CD8-positive, alpha-beta memory T cell (primary cell): ENCODE results near the gene PALD1. TPM values are rescaled to one million over a fixed set of nuclear protein-coding genes. Genes with fewer than 3 reads are reported as not detected.

ENCODE experiments used
- CTCF ChIA-PET: fragments of 350-600 bp; sonication (Branson Sonifier 250); formaldehyde crosslinking; loops from one replicate; lab custom pipeline; 2021; ENCODE audit warnings: antibody characterized with exemption; lab: Charles Lee
- POLR2A ChIA-PET: fragments of 350-600 bp; sonication (Branson Sonifier 250); formaldehyde crosslinking; loops from one replicate; lab custom pipeline; 2021; ENCODE audit warnings: antibody characterized with exemption; lab: Charles Lee
- DNase-seq, 5 donors: peaks; one replicate each; pipeline versions ENCODE4 v3.0.0 to v3.0.0-alpha.2; 2020 to 2022; ENCODE audit warnings: mixed read lengths in 1 of 5
- H3K27ac ChIP-seq: one replicate; pipeline ENCODE4 v1.7.0; 2013; ENCODE audit warnings: low read depth, mild to moderate bottlenecking, low read length, moderate library complexity
- H3K27me3 ChIP-seq: 2 replicates; pipeline ENCODE4 v1.7.0; 2013; ENCODE audit warnings: low read length, mild to moderate bottlenecking; ENCODE audit not compliant: insufficient read depth, poor library complexity, severe bottlenecking
- H3K36me3 ChIP-seq: 2 replicates; pipeline ENCODE4 v1.7.0; 2013; ENCODE audit warnings: mild to moderate bottlenecking, low read length, moderate library complexity; ENCODE audit not compliant: insufficient read depth
- H3K4me1 ChIP-seq: 2 replicates; pipeline ENCODE4 v1.7.0; 2013; ENCODE audit warnings: mild to moderate bottlenecking, low read length, moderate library complexity; ENCODE audit not compliant: insufficient read depth
- H3K4me3 ChIP-seq: 2 replicates; pipeline ENCODE4 v1.7.0; 2013; ENCODE audit warnings: mild to moderate bottlenecking, low read length
- H3K9me3 ChIP-seq: 2 replicates; pipeline ENCODE4 v1.7.0; 2013; ENCODE audit warnings: mild to moderate bottlenecking, low read length
- H3K27ac Mint-ChIP-seq, 8 donors: one replicate each; pipeline ENCODE4 v1.8.0; 2020 to 2021; ENCODE audit warnings: mixed read lengths in 8 of 8, mild to moderate bottlenecking in 6 of 8, inconsistent platforms in 3 of 8, moderate library complexity in 3 of 8
- H3K27me3 Mint-ChIP-seq, 2 donors: one replicate each; pipeline ENCODE4 v1.8.0; 2020 to 2021; ENCODE audit warnings: mixed read lengths in 2 of 2, mild to moderate bottlenecking in 1 of 2, moderate library complexity in 1 of 2
- H3K36me3 Mint-ChIP-seq, 3 donors: one replicate each; pipeline ENCODE4 v1.8.0; 2020 to 2021; ENCODE audit warnings: mixed read lengths in 3 of 3, inconsistent platforms in 1 of 3, mild to moderate bottlenecking in 1 of 3
- H3K4me1 Mint-ChIP-seq, 3 donors: one replicate each; pipeline ENCODE4 v1.8.0; 2020 to 2021; ENCODE audit warnings: mixed read lengths in 3 of 3, inconsistent platforms in 1 of 3, mild to moderate bottlenecking in 1 of 3
- H3K4me3 Mint-ChIP-seq, 7 donors: one replicate each; pipeline ENCODE4 v1.8.0; 2020 to 2021; ENCODE audit warnings: mixed read lengths in 7 of 7, mild to moderate bottlenecking in 6 of 7, moderate library complexity in 4 of 7, inconsistent platforms in 2 of 7
- H3K9me3 Mint-ChIP-seq, 5 donors: one replicate each; pipeline ENCODE4 v1.8.0; 2020 to 2022; ENCODE audit warnings: mixed read lengths in 5 of 5, mild to moderate bottlenecking in 3 of 5, moderate library complexity in 2 of 5, inconsistent platforms in 1 of 5
- polyA plus RNA-seq: library from polyadenylated mRNA; unstranded; fragments of 300-500 nt; fragmentation: Illumina TruSeq; gene quantifications from one replicate; pipeline ENCODE4 v1.2.3, GENCODE V29; 2021
- total RNA-seq, 2 experiments: library from RNA; stranded (reverse); gene quantifications; one replicate each; pipeline ENCODE4 v1.2.3, GENCODE V29; 2021

The PALD1 gene
- total and polyA plus RNA-seq, 3 experiments from 2014 or later: 0.20 to 0.29 TPM; not detected in 1

DNA sequence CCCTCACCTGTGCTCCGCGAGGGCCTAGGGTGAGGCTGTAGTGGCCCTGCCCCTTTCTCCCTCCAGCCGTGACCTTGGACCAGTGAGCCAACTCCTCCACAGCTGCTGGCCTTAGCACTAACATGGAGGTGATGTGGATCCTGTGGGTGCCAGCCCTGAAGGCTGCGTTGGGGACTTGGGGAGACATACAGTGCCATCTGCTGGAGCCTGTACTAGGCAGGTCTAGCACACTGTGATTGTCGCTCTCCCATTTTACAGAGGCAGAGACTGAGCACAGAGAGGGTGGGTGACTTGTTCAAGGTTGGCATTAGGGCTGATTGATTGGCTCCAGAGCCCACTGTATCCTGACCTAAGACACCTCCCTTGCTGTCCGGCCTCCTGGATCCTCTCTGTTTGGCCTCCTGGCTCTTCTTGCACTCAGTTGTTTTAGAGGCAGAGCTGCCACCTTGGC, 86.4 kb downstream of the PALD1 start:
- DNase-seq: peak in 1 of 5 donors; percentile 37
- H3K27ac ChIP-seq: no peak overlapping the region
- Mint-ChIP-seq H3K4me3 (no peak overlapping the region), H3K4me1 (peaks cover 8 to 28% (median 18%) of the 10 kb centered on the region in 3 donors), H3K9me3 (no peaks in the 10 kb centered on the region), H3K27ac (peak overlapping the region in 3 of 8 donors; percentile 32 to 47 (median 38)), H3K27me3 (peaks cover 0 to 2% of the 10 kb centered on the region in 2 donors), H3K36me3 (no peaks in the 10 kb centered on the region)
- H3K4me1 ChIP-seq: peaks cover 1% of the 10 kb centered on the region
- H3K36me3 ChIP-seq: no peaks in the 10 kb centered on the region
- H3K4me3 ChIP-seq: no peak overlapping the region
- ChIA-PET CTCF (interaction anchor here (0.8 kb wide), 1 partner anchor 16 kb away, joined by 4 read pairs; no protein-coding TSS in a partner anchor), POLR2A (no interaction called here)
- no peaks in the 10 kb centered on the region for H3K27me3 ChIP-seq
- no peaks in the 10 kb centered on the region for H3K9me3 ChIP-seq

DNA sequence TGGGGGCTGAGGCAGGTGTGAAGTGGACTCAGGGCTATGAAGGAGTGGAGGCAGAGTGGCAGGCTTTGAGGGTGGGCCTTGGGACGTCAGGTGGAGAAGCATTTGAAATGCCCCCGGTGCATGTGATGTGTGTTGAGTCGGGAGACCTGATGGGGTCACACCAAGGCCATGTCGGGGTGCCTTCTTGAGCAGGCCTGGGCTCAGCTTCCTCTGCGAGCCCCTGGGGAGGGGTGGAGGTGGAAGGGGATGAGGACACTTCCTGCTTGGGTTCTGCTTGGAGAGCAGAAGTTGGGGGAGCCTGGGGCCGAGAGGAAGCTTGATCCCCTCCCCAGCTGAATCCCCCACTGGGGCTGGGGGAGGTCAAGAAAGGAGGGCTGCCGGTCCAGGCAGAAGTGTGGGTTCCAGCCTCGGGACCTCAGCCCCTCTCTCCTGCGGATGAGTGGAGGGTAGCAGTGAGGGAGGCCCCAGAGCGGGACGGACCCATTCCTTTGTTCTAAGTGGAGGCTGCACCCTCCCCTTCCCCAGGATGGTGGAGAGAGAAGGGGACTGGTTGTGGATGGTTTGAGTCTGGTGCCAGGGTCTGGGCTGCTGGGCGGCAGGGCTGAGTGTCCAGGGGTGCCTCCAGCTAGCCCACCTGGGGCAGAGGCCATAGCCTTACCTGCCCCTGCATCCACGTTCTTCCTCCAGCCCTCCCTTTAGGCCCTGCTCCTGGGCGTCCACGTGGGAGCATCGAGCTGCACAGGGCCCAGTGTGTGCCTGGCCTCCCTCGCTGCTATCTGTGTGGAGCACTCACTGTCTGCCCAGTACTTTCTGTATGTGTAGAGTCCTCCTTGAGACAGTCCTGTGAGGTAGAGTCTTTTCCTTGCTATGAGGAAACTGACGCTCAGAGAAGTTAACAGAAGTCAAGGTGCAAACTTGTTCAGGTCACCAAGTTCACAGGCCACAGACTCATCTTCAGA, 87.3 kb downstream of the PALD1 start:
- Histone ChIP-seq H3K27me3 (no peaks in the 10 kb centered on the region), H3K4me3 (no peak overlapping the region), H3K36me3 (no peaks in the 10 kb centered on the region), H3K27ac (no peak overlapping the region), H3K9me3 (no peaks in the 10 kb centered on the region), H3K4me1 (no peaks in the 10 kb centered on the region)
- POLR2A ChIA-PET: no interaction called here
- CTCF ChIA-PET: interaction anchor here (1.0 to 1.2 kb wide), 2 partner anchors 10 to 13 kb away, joined by 3 read pairs; no protein-coding TSS in a partner anchor
- H3K36me3 Mint-ChIP-seq: no peaks in the 10 kb centered on the region
- H3K27ac Mint-ChIP-seq: peak overlapping the region in 1 of 8 donors; percentile 87
- peak in 1 of 5 donors; percentile 35 for DNase-seq
- no peak overlapping the region for H3K4me3 Mint-ChIP-seq
- H3K9me3 Mint-ChIP-seq: no peaks in the 10 kb centered on the region
- H3K27me3 Mint-ChIP-seq: peaks cover 0 to 2% of the 10 kb centered on the region in 2 donors
- H3K4me1 Mint-ChIP-seq: peaks cover 6 to 25% (median 18%) of the 10 kb centered on the region in 3 donors

DNA sequence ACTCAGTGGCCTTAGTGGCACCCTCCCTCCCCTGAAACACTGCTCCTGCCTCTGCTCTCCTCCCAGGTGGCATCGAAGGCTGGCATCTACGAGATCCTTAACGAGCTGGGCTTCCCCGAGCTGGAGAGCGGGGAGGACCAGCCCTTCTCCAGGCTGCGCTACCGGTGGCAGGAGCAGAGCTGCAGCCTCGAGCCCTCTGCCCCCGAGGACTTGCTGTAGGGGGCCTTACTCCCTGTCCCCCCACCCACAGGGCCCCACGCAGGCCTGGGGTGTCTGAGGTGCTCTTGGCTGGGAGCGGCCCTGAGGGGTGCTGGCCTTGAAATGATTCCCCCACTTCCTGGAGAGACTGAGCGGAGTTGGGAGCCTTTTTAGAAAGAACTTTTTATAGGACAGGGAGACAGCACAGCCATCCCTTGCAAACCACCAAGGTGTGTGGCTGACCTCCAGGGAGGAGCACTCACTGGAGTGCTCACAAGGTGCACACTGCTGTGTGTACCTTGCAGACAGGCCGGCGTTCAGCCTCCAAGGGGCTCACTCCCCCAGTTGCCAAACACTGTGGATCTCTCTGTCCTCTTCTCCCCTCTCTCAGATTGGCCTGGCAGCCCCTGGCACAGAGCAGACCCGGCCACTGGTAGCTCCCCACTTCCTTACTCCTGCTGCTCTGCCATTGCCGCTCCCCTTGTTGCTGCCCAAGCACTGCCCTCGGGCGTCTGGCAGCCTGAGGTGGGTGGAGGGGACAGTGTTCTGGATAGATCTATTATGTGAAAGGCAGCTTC, 88.1 kb downstream of the PALD1 start:
- CTCF ChIA-PET: interaction anchor here (0.8 to 1.2 kb wide), 3 partner anchors 9 to 314 kb away, joined by 3 read pairs; no protein-coding TSS in a partner anchor

DNA sequence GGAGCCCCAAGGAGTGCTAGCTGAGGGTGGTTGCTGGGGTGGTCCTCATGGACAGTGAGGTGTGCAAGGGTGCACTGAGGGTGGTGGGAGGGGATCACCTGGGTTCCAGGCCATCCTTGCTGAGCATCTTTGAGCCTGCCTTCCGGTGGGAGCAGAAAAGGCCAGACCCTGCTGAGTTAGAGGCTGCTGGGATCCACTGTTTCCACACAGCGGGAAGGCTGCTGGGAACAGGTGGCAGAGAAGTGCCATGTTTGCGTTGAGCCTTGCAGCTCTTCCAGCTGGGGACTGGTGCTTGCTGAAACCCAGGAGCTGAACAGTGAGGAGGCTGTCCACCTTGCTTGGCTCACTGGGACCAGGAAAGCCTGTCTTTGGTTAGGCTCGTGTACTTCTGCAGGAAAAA, 89.0 kb downstream of the PALD1 start:
- POLR2A ChIA-PET: no interaction called here
- no peak overlapping the region for H3K4me3 Mint-ChIP-seq

More for the DNA sequence above, 88.1 kb downstream of the PALD1 start:
- H3K4me3 ChIP-seq: no peak overlapping the region
- H3K9me3 Mint-ChIP-seq: no peaks in the 10 kb centered on the region
- H3K36me3 Mint-ChIP-seq: no peaks in the 10 kb centered on the region
- H3K27ac Mint-ChIP-seq: peak overlapping the region in 3 of 8 donors; percentile 66 to 87 (median 84)
- POLR2A ChIA-PET: no interaction called here
- no peaks in the 10 kb centered on the region for H3K36me3 ChIP-seq
- H3K4me1 ChIP-seq: no peaks in the 10 kb centered on the region
- peak in 1 of 5 donors; percentile 43 for DNase-seq
- no peaks in the 10 kb centered on the region for H3K9me3 ChIP-seq
- no peak overlapping the region for H3K4me3 Mint-ChIP-seq
- no peaks in the 10 kb centered on the region for H3K27me3 ChIP-seq
- peaks cover 0 to 2% of the 10 kb centered on the region in 2 donors for H3K27me3 Mint-ChIP-seq
- H3K4me1 Mint-ChIP-seq: peaks cover 6 to 25% (median 18%) of the 10 kb centered on the region in 3 donors
- no peak overlapping the region for H3K27ac ChIP-seq

DNA sequence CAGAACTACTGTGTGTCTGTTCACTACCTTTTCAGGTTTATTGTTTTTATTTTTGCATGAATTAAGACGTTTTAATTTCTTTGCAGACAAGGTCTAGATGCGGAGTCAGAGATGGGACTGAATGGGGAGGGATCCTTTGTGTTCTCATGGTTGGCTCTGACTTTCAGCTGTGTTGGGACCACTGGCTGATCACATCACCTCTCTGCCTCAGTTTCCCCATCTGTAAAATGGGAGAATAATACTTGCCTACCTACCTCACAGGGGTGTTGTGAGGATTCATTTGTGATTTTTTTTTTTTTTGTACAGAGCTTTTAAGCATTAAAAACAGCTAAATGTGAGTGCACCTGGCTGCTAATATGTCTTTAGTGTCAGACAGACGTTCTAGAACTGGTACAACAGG, 89.5 kb downstream of the PALD1 start:
- H3K4me1 ChIP-seq: no peaks in the 10 kb centered on the region
- H3K4me3 ChIP-seq: no peak overlapping the region
- no peak overlapping the region for H3K27ac ChIP-seq
- DNase-seq: no peak
- peak overlapping the region in 2 of 8 donors; percentile 43 to 54 for H3K27ac Mint-ChIP-seq
- H3K4me1 Mint-ChIP-seq: peaks cover 14 to 24% (median 22%) of the 10 kb centered on the region in 3 donors
- H3K4me3 Mint-ChIP-seq: no peak overlapping the region
- H3K27me3 Mint-ChIP-seq: no peaks in the 10 kb centered on the region
- no peaks in the 10 kb centered on the region for H3K9me3 Mint-ChIP-seq
- no peaks in the 10 kb centered on the region for H3K27me3 ChIP-seq
- no peaks in the 10 kb centered on the region for H3K36me3 Mint-ChIP-seq
- no peaks in the 10 kb centered on the region for H3K9me3 ChIP-seq
- no peaks in the 10 kb centered on the region for H3K36me3 ChIP-seq
- CTCF ChIA-PET: interaction anchor here (0.7 to 1.2 kb wide), 2 partner anchors 9 to 10 kb away, joined by 3 read pairs; no protein-coding TSS in a partner anchor
- POLR2A ChIA-PET: no interaction called here

More for the DNA sequence above, 89.0 kb downstream of the PALD1 start:
- DNase-seq: peak in 1 of 5 donors; percentile 35
- Histone ChIP-seq H3K36me3 (no peaks in the 10 kb centered on the region), H3K27me3 (no peaks in the 10 kb centered on the region), H3K4me1 (no peaks in the 10 kb centered on the region), H3K27ac (no peak overlapping the region), H3K4me3 (no peak overlapping the region), H3K9me3 (no peaks in the 10 kb centered on the region)
- CTCF ChIA-PET: interaction anchor here (0.8 to 1.2 kb wide), 2 partner anchors 8 to 313 kb away, joined by 3 read pairs; no protein-coding TSS in a partner anchor
- Mint-ChIP-seq H3K27ac (peak overlapping the region in 1 of 8 donors; percentile 54), H3K27me3 (peaks cover 0 to 2% of the 10 kb centered on the region in 2 donors), H3K9me3 (no peaks in the 10 kb centered on the region), H3K36me3 (no peaks in the 10 kb centered on the region), H3K4me1 (peaks cover 13 to 25% (median 21%) of the 10 kb centered on the region in 3 donors)

DNA sequence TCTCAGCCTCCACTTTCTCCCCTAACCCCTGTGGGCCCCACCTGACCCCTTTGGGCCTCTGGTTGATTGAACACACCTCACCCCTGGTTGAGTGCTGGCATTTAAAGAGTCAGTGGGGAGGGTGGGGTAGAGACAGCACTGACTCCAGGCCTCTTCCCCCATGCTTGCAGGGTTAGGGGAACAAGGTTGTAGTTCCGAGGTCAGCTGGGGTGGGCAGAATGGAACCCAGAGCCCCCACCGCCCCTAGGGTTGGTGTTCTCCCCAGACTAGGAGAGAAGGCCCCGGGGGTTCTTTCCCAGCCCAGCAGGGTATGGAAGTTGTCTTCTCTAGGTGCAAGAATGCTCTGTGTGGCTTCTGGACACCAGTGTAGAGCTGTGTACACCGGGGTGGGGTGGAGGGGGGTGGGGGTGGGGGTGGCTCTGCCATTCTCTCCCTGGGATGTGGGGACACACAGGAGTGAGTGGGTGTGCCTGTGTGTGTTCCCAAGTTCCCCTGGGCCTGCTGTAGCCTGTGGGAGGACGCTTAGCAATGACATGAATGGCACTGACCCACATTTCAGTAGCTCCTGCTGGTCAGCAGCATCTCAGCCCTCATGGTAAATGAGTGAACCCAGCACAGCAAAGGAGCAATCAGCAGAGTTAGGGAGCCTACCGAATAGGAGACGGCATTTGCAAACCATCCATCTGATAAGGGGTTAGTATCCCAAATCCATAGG, 90.4 kb downstream of the PALD1 start:
- no peaks in the 10 kb centered on the region for H3K36me3 ChIP-seq
- no peaks in the 10 kb centered on the region for H3K27me3 ChIP-seq
- ChIA-PET POLR2A (no interaction called here), CTCF (interaction anchor here (0.7 to 1.2 kb wide), 2 partner anchors 9 to 10 kb away, joined by 3 read pairs; no protein-coding TSS in a partner anchor)
- Mint-ChIP-seq H3K4me1 (peaks cover 16 to 20% (median 19%) of the 10 kb centered on the region in 3 donors), H3K9me3 (no peaks in the 10 kb centered on the region), H3K27me3 (no peaks in the 10 kb centered on the region), H3K4me3 (peak overlapping the region in 1 of 7 donors; percentile 0), H3K27ac (no peak overlapping the region), H3K36me3 (no peaks in the 10 kb centered on the region)
- no peak overlapping the region for H3K27ac ChIP-seq
- no peaks in the 10 kb centered on the region for H3K4me1 ChIP-seq
- no peaks in the 10 kb centered on the region for H3K9me3 ChIP-seq
- no peak overlapping the region for H3K4me3 ChIP-seq
- no peak for DNase-seq

DNA sequence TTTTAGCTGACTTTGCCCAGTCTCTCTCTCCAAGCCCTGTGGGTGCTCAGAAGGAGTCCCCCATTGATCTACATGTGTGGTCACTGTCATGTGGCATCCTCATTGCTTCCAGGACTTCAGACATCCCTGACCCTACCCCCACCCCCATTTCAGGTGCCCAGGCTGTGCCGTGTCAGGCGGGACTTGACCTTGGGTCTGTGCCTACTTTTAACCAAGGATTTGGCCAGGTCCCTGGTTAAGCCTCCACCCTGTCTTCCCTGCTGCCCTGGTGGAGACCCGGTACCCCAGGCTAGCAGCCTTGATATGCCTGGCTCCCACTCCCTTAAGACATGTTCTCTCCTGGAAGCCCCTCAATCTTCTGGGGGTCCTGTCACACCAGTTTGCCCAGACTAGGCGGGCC, 92.7 kb downstream of the PALD1 start:
- peaks cover 9% of the 10 kb centered on the region for H3K4me1 ChIP-seq
- H3K4me3 ChIP-seq: no peak overlapping the region
- peaks cover 23 to 31% (median 29%) of the 10 kb centered on the region in 3 donors for H3K4me1 Mint-ChIP-seq
- no peaks in the 10 kb centered on the region for H3K27me3 Mint-ChIP-seq
- H3K27ac ChIP-seq: no peak overlapping the region
- CTCF ChIA-PET: interaction anchor here (1.3 kb wide), 2 partner anchors 11 to 12 kb away, joined by 4 read pairs; no protein-coding TSS in a partner anchor
- no peak overlapping the region for H3K4me3 Mint-ChIP-seq
- H3K27me3 ChIP-seq: no peaks in the 10 kb centered on the region
- H3K9me3 ChIP-seq: no peaks in the 10 kb centered on the region
- H3K27ac Mint-ChIP-seq: peak overlapping the region in 2 of 8 donors; percentile 19
- no peaks in the 10 kb centered on the region for H3K36me3 ChIP-seq
- no peaks in the 10 kb centered on the region for H3K36me3 Mint-ChIP-seq
- no peak for DNase-seq
- POLR2A ChIA-PET: no interaction called here
- H3K9me3 Mint-ChIP-seq: no peaks in the 10 kb centered on the region
